DMS153 treated with DMSO at 0.1 percent for 48 hours (cell line): ENCODE results near the gene GSAP.

Experiments used
- DNase-seq: peaks from one replicate; lab custom pipeline; 2025; ENCODE audit not compliant: unreplicated experiment; lab: John Stamatoyannopoulos, UW

The GSAP gene

DNA sequence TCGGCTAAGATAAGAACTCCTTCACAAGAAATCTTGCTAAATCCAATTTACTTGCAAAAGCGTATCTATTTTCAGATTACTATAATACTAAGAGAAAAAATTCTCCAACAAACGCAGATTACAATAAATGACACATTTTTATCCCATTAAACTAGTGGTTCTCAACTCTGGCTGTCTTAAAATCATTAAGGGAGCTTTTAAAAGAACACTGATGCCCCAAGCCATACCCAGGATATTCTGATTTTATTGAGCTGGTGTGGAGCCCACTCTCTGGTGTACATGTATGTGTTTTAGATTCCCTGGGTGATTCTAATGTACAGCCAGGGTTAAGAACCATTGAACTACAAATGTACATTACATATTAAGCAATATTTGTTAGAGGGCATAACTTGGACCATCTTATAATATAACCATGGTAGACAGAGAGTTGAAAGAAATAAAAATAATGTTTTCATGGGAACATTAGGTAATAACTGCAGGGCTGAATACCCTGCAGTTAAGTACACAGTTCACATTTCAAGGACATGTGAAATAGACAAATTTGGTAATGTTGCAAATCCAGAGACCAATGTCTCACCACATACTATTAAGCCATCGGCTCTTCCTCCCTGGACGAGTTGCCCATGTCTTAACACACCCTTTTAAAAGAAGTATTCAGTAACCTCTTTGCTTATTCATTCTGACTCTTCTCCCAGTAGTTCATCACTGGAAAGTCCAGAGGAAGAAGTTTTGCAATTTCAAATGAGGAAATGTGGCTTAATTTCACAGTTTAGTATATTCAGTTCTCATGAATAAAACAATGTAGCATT lies 6.2 kb downstream of the GSAP start:
- no peak for DNase-seq

DNA sequence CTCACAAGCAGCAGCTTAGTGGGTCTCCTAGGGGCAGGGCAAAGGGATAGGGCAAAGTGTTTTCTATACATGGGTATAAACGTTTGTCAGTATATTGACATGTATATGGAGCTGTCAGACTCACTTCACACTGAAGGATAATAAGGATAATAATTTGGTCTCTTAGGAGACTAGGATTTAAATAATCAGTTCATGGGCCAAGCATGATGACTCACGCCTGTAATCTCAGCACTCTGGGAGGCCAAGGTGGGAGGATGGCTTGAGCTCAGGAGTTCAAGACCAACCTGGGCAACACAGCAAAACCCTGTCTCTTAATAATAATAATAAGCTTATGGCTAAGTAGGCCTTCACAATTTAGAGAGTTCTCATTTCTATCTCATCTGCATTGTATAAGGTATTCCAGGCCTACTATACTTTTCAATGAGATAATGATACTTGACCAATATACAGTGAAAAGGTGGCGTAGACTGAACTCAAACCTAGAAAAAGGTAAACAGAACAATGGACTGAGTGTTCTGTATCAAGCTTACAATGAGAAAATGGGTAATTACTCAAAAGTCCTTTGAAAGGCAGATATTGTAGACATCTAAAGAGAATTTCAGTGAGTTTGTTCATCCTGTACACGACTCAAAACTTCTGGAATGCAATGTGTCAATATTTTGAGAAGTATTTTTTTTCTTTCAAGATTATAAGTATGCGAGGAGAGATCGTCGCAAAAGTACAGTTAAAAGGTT lies 7.0 kb downstream of the GSAP start:
- DNase-seq: no peak

DNA sequence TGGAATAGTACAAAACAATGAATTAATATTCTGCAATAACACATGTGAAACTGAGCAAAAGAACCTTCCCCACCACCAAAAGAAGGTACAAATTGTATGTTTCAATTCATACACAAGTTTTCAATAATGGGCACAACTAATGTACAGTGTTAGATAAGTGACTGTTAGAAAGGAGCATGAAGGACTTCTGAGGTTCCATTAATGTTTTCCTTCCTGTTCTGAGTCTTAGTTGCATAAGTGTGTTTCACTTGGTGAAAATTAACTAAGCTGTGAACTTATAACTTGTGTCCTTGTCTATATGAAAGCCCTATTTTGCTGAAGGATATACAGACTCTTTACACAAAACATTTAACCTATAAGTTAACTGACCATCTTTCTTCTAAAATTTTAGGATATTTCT lies 8.2 kb downstream of the GSAP start:
- no peak for DNase-seq

DNA sequence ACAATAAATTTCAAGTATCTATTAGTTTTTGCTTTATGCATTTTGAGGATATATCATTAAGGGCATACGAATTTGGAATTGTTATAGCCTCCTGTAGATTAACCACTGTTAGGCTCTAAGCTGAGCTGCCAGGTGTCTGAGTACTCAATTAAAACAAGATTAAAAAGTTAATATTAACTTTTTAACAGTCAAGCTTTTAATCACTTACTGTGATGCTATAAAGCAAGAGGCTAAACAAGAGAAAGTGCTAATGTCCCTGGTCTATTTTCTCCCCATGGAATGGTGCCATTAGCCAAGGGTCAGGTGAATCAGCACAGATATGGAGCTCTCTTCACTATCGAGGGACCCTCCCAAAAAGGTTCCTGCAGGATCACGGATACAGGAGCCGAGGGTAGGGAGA lies 9.7 kb downstream of the GSAP start:
- DNase-seq: no peak

DNA sequence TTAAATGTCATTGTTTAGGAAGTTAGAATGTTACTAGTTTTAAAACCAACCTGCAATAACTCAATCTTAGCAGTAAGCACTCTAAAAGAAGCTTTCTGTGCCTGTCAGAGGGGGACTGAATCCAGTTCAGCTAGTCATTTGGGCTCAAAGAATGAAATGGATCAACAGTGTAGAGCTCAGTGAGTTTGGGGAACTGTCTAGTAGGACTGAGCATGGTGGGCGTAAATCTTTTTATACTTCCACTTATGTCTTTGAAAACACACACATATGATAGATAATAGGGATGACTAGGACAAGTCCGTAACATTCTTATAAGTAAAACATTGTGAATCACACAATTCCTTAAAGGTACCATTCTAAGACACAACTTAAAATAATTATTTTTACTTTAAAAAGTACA lies 11.5 kb downstream of the GSAP start:
- DNase-seq: no peak

DNA sequence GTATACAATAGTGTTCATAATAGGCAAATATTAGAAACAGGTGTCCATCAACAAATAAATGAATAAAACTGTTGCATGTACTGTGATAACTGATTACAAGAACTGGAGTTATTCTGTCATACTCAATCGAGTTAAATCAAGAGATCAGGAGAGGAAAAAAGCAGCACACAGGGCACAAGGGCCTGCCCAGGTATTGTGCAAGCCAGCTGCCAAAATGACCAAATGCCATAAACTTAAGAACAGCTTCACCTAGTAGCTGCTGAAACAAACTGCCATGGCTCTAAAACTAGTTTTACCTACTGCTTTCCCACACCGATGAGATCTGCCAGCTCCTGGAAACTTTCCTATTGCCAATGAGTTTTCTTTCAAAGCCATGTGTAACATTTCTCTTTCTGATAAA lies 12.2 kb downstream of the GSAP start:
- DNase-seq: no peak

DNA sequence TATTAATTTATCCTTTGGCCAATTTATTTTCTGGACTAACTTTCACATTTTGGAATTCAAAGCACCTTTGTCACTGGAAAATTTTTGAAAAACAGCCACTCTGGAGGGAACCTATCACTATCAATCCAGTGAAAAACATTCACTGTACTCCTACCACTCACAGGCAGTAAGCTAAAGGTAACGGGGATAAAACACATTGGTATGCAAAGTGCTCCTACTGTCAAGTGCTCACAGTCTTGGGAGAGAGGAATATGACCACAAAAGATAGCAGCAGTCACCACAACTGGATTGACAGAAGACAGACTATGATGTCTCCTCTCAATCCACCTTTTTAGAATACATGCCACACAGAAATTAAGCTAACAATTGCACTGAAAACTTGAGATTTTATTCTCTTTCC lies 13.3 kb downstream of the GSAP start:
- no peak for DNase-seq

DNA sequence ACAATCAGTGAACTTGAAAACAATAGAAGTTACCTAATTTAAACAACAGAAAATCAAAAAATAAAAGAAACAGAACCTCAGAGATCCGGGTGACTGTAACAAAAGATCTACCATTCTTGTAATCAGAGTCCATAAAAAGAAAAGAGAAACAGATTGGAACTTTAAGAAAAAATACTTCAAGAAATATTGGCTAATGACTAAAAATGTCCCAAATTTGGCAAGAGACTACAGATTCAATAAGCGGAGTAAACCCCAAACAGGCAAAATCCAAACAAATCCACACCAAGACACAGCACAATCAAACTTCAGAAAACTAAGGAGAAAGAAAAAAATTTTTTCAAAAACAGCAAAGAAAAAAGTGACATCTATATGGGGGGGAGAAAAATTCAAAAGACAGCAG lies 15.1 kb downstream of the GSAP start:
- no peak for DNase-seq

DNA sequence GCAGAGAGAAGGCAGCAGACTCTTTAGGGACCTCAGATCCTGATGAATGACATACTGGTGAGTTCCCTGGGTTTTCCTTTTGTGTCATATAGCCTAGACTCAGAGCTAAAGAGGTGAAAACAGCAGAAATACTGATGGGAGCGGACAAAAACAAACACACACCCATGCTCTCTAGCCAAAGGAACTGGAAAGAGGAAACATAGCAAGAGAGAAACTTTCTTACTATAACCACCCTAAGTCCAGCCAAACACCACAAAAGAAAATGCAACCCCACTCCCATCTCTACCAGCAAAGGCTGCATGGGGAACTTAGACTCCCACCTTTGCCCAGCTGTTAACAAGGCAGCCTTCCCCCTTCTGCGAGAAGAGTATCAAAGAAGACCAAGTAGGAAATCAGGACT lies 16.3 kb downstream of the GSAP start:
- DNase-seq: no peak

DNA sequence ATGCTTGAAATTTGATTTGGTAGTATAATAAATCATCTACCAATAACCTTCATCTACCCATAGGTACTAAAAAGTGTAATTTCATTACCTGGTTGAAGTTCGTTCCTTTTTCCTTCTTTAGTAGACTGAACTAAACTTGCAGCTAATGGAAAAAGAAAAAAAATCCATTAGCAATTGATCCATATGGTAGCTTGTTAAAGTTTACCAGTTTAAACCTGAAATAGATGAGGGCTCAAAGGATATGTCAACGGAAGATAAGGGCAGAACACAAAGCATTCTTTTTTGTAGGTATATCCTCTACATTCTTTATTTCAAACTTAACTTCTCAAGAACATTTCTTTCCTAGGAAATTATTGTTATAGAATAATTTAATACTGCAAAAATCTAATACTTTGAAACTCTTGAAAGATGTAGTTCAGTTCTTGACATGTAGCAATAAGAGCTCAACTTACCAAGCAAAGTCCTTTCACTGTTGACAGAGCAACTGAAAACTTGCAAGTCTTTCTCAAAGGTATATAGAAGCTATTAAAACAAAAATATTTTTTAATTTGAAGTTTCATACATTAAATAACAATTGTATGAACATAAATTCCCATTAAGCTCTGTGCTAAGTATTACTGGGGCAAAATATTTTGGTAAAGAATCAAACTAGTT lies 19.1 kb downstream of the GSAP start:
- no peak for DNase-seq

DNA sequence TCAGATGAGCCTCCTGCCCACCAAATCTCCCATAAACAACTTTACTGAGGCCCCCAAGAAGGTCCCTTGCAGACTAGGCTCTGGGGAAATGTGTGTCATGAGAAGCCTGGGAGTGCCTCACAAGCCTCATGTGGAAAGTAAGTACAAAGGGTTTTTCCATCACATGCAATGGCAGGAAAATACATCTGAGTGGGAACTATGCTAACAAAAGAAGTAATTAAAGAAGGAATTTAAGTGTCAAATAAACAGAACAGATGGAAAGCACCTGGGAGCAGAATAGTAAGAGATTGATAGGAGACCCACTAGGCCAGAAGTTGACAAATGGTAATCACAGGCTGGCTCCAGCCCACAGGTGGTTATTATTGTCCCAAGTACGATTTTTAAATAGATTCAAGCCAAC lies 20.5 kb downstream of the GSAP start:
- DNase-seq: no peak

DNA sequence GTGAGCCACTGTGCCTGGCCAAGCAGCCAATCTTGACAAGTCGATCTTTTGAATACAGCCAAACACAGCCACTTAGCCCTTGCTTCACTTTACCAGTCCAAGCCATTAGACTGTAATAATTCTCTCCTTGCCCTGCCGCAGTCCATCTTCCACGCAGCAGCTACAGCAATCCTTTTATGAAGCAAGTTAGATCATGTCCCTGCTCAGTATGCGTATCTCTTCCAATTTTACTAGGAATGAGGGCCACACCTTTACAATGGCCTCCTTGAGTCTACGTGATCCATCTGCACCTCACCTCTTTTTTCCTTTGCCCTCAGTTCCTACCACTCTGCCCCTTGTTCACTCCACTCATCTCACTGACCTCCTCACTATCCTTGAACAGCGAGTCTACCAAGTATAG lies 22.2 kb downstream of the GSAP start:
- DNase-seq: no peak

DNA sequence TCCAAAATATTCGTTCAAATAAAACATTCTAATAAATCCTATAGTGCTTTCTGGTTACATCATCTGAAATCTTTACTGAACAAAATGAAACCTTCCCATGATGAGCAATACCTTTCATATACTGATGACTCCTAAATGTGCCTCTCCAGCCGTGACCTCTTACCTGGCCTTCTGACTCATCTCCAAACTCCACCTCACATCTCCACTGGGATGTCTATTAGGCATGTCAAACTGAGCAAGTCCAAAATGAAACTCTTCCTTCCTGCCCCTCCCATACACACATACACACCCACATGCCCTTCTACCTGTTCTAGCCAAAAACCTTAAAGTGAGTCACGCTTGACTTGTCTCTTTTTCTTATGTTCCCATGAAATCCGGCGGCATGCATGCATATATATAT lies 22.9 kb downstream of the GSAP start:
- DNase-seq: no peak

DNA sequence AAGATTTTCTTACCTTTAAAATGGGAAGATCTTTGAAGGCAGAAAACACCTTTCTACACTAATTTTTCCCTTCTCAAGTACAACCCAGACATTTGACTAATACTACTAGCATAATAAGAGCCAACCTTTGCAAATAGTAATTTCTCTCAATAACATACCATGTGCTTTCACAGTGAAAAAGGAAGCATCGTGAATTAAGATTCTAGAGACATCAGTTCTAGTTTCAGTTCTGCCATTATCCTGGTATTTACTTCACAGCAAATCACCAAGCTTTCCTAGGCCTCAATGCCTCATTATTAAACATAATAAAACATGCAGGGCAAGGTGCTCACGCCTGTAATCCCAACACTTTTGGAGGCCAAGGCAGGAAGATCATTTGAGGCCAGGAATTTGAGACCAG lies 24.9 kb downstream of the GSAP start:
- no peak for DNase-seq

DNA sequence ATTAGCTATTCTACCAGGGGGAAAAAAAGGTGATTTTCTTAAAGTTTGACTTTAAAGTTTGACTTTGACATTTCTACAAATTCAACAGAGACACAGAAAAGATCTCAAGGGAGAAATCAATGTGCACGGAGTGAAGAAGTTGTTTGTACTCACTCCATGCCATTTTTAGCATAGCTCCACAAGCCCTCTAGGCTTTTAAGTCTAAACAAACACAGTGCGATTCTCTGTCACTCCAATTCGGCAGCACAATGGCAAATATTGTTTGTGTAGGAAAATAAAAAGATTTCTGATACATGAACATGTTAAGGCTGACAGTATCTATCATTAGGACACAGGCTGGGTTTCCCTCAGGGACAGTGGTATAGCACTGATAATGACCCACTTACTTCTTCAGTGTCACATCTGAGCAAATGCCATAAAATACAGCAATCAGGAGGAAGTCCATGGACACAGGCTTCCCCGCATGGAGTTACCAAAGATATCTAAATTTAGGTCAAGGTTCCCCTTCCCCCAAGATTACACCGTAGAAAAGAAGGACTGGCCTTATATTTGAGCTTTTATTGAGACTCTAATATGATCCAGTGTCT lies 28.0 kb downstream of the GSAP start:
- no peak for DNase-seq

DNA sequence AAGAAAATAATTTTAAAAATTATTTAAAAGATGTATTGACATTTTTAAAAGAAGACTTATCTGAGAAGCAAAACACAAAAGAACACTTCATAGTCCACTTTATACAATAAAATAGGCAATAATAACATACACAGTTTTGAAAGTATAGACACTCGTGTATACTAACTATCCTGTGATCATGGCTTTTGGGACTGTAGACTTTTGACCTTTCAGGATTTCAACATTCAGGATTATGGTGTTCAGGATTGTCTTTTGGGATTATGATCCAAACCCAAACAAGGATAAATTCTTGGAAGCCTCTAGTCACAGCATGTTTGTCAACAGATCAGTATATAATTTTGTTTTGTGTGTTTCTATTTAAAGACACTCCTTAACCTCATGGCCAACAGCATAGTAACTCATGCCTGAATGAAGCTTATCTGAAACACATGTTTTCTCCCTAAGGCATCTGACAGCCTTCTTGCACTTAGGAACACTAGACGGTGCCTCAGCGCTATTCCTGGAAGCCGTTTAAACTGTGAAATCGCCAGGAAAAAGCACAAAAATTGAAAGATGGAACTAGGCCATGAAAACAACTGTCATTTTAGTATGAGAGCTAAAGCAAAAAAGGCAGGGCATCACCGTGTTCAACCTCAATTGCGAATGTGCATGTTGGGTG lies 29.9 kb downstream of the GSAP start:
- DNase-seq: no peak

DNA sequence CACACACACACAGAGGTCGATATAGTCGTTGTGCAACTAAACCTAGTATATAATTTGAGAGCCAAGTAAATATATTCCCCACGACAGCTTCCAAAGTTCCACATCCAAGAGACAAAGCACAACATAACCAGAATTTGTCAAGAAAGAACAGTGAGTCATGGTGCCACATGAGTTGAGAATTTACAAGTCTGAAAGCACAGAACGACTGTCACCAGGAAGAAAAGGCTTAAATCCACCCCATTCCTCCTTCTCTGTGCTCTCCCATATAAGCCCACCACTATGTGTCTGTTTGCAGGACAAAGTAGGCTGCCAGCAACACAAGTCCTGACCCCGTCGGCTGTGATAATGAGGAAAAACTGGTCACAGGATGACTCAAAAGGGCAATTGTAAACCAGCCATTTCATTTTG lies 32.8 kb downstream of the GSAP start:
- DNase-seq: no peak

DNA sequence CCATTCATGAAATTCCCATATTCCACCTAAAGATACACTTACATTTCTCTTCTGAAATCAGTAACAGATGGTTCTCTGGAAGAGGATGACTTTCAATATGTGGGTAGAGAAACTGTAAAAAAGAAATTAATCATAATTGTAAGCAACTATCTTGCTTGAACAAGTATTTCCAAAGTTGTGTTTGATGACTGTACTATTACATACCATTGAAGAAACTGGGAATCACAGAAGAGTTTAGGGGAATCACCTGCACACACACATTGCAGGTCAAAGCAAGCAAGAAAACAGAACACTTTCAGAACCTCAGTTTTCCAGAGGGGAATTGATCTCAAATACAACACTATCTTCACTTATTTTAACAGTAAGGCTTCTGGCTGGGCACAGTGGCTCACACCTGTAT lies 33.6 kb downstream of the GSAP start:
- no peak for DNase-seq

DNA sequence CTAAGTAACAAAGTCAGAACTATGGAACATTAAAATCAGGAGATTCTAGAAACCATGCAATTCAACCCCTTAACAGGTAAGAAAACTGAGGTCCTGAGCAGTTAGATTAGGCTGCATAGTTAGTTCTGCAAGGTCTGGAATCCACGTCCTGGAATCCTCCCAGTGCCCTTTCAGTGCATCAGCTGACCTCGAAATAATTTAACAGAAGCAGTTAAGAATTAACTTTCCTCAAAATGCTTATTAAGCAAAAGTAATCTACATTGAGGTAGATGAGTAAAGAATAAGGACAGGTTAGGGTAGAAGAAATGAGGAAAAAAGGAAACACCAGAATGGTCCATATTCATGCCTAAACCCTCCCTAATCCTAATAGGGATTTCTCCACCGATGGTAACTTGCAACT lies 37.6 kb downstream of the GSAP start:
- no peak for DNase-seq

DNA sequence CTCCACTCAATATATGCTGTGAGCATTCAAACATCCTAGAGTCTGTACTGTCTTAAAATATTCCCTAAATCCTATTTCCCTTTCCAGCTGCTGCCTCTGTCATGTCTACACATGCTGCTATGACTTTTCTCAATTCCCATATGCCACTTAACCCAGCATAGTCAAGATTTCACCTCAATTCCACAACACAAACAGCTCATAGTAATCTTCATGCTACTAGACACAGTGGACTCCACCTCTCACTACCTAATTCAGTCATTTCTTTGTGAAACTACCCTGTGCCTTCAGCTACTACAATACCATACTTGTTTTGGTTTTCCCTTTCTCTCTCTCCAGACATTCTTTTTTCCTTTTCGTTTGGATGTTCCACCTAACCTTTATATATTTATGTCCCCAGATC lies 45.5 kb downstream of the GSAP start:
- DNase-seq: no peak

DNA sequence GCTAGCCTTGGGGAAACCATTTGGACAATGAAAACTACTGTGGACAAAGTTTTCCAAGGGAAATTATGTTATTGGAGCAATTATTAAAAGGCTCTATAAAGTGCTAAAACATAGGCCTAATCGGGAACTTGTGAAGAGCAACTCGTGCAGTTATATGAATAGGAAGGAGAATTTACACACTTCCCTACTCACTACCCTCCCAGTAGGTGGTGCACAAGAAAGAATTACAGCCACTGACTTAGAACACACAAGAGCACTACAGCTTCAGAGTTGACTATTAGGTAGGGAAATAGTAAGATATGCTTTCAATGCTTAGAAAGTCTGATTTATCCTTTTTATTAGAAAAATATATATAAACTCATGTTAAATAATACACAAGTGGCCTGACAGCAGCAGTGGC lies 47.2 kb downstream of the GSAP start:
- no peak for DNase-seq
